ENCODE measurements around the gene SPATS2. TPM values are rescaled to one million over a fixed set of nuclear protein-coding genes. Genes with fewer than 3 reads are reported as not detected.

The SPATS2 gene
- total RNA-seq, 1 donor from 2014 or later = 43.9 TPM

GRCh38 chr12:49564686-49565405, 197.6 kb downstream of the SPATS2 start:
- TF ChIP-seq CTCF (IDR thresholded peaks at IDR 0.05; ENCODE audit: partially characterized antibody, unreplicated experiment) = no peak
- peak overlapping the region; percentile 64 for H3K27ac Mint-ChIP-seq (ENCODE audit: unreplicated experiment)
- DNase-seq = no peak
- H3K4me1 Mint-ChIP-seq (ENCODE audit: low read depth, unreplicated experiment) = peaks cover 31% of the 10 kb centered on the region
- peaks cover 10% of the 10 kb centered on the region for H3K27me3 Mint-ChIP-seq (ENCODE audit: unreplicated experiment)
- H3K36me3 Mint-ChIP-seq (ENCODE audit: unreplicated experiment) = peaks cover 13% of the 10 kb centered on the region
- no peak overlapping the region for H3K4me3 Mint-ChIP-seq (ENCODE audit: unreplicated experiment)
- peaks cover 11% of the 10 kb centered on the region for H3K9me3 Mint-ChIP-seq (ENCODE audit: unreplicated experiment)

- no peak for TF ChIP-seq CTCF (IDR thresholded peaks at IDR 0.05; ENCODE audit: partially characterized antibody, unreplicated experiment)
- no peak for DNase-seq
- Mint-ChIP-seq H3K9me3 (ENCODE audit: unreplicated experiment) (peaks cover 11% of the 10 kb centered on the region), H3K4me1 (ENCODE audit: low read depth, unreplicated experiment) (peaks cover 31% of the 10 kb centered on the region), H3K36me3 (ENCODE audit: unreplicated experiment) (peaks cover 13% of the 10 kb centered on the region), H3K4me3 (ENCODE audit: unreplicated experiment) (no peak overlapping the region), H3K27me3 (ENCODE audit: unreplicated experiment) (peaks cover 10% of the 10 kb centered on the region), H3K27ac (ENCODE audit: unreplicated experiment) (peak overlapping the region; percentile 64)
Observed at GRCh38 chr12:49565406-49566265, 198.4 kb downstream of the SPATS2 start.

GRCh38 chr12:49566361-49566760, 199.1 kb downstream of the SPATS2 start:
- Mint-ChIP-seq H3K4me1 (ENCODE audit: low read depth, unreplicated experiment) (peaks cover 31% of the 10 kb centered on the region), H3K27me3 (ENCODE audit: unreplicated experiment) (peaks cover 10% of the 10 kb centered on the region), H3K27ac (ENCODE audit: unreplicated experiment) (peak overlapping the region; percentile 55), H3K9me3 (ENCODE audit: unreplicated experiment) (peaks cover 11% of the 10 kb centered on the region), H3K4me3 (ENCODE audit: unreplicated experiment) (peak overlapping the region; percentile 42), H3K36me3 (ENCODE audit: unreplicated experiment) (peaks cover 8% of the 10 kb centered on the region)
- TF ChIP-seq CTCF (IDR thresholded peaks at IDR 0.05; ENCODE audit: partially characterized antibody, unreplicated experiment) = no peak
- no peak for DNase-seq

GRCh38 chr12:49567302-49567610, 200.0 kb downstream of the SPATS2 start:
- Mint-ChIP-seq H3K27me3 (ENCODE audit: unreplicated experiment) (peaks cover 10% of the 10 kb centered on the region), H3K4me3 (ENCODE audit: unreplicated experiment) (peak overlapping the region; percentile 100), H3K36me3 (ENCODE audit: unreplicated experiment) (peaks cover 10% of the 10 kb centered on the region), H3K27ac (ENCODE audit: unreplicated experiment) (peak overlapping the region; percentile 98), H3K9me3 (ENCODE audit: unreplicated experiment) (peaks cover 9% of the 10 kb centered on the region), H3K4me1 (ENCODE audit: low read depth, unreplicated experiment) (peaks cover 26% of the 10 kb centered on the region)
- no peak for TF ChIP-seq CTCF (IDR thresholded peaks at IDR 0.05; ENCODE audit: partially characterized antibody, unreplicated experiment)
- DNase-seq = no peak
